ENCODE measurements around the gene SUSD3. TPM values are rescaled to one million over a fixed set of nuclear protein-coding genes. Genes with fewer than 3 reads are reported as not detected.

The SUSD3 gene
- total and polyA plus RNA-seq, 10 of the 15 experiments (the other 5 are each of a cell fraction or from before 2014, with no cell fraction given) = 2.5 to 92.0 (median 31.1) TPM

DNA sequence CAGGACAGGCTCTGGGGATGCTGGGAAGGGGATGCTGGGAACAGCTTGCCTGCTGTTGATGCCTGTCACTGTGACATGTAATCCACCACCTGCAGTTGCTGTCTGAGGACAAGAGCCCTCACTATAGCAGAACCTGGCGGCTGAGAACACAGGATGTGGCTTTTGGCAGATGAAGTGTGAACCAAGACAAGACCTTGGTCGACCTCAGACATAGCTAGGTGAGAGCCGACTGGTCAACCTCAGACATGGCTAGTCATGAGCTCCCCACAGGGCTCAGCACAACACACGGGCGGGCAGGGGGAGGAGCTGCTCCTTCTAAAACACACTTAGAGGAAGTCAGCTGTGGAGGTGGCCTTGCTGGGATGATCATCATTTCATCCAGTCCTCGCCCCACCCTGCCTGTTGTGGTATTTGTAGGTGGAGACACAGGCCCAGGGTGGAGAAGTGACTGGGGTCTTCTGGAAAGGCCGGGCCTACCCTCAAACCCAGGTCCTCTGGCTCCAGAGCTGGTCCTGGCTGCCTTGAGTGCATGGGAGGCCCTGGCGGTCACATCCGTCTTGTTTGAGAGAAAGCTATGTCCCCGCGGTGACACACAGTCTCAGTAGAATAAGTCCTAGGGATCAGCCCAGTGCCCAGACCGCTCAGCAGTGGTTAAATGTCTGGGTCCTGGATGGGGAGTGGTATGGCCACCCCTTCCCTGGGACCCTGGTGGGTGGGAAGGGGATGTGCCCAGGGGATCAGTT lies 6.1 kb downstream of the SUSD3 start:
- ChIA-PET RAD21 (ENCODE audit: unreplicated experiment) (interaction anchor here (0.6 to 1.6 kb wide), 15 partner anchors 29 to 390 kb away, joined by 3 to 13 read pairs (median 6); partner anchors contain the start of gene NINJ1), SMC1A (ENCODE audit: uncharacterized antibody, unreplicated experiment) (interaction anchor here (0.6 to 2.0 kb wide), 17 partner anchors 9 to 762 kb away, joined by 3 to 12 read pairs (median 4); no protein-coding TSS in a partner anchor), POLR2A (interaction anchor here (0.5 to 1.5 kb wide), 13 partner anchors 9 to 509 kb away, joined by 3 to 20 read pairs (median 5); partner anchors contain the start of genes CARD19 and NINJ1), CTCF (interaction anchor here (0.6 to 2.8 kb wide), 12 partner anchors 27 to 208 kb away, joined by 3 to 15 read pairs (median 4); no protein-coding TSS in a partner anchor)
- H3K36me3 ChIP-seq (ENCODE audit: control insufficient read depth in 2 of 2, insufficient read depth in 2 of 2, low read length in 1 of 2) = peaks cover 0 to 4% of the 10 kb centered on the region in 2 experiments; a peak in 3 of 4 replicates
- peak overlapping the region; percentile 65 for H3K4me3 ChIP-seq
- peak overlapping the region; percentile 93; the same call in 1 of the 2 replicates for H3K9ac ChIP-seq (ENCODE audit: control insufficient read depth, insufficient read depth, low read length)
- no TSS peak for BruUV-seq (replicated peaks)
- ATAC-seq (peak; percentile 86), FAIRE-seq (peak; percentile 99), DNase-seq (ENCODE audit: low read depth, low spot score) (peak; percentile 94)
- H4K20me1 ChIP-seq (ENCODE audit: control insufficient read depth, insufficient read depth) = no peaks in the 10 kb centered on the region
- H3K27ac ChIP-seq (ENCODE audit: control insufficient read depth, insufficient read depth) = peak overlapping the region; percentile 88
- WGBS (ENCODE audit: insufficient coverage, insufficient replicate concordance, low lambda C conversion rate, missing lambda C conversion rate) = 46% methylated on average over 12 of the region's 12 CpGs
- in situ Hi-C loops (cut with MboI) = no loop called here
- peak overlapping the region; percentile 45 for H2AFZ ChIP-seq (ENCODE audit: control insufficient read depth, low read depth, low read length)
- H3K27me3 ChIP-seq (replicated peaks in 1 of 2; ENCODE audit: control insufficient read depth in 2 of 2, insufficient read depth in 2 of 2, low read length in 1 of 2) = no peaks in the 10 kb centered on the region
- intact Hi-C loops (cut with micrococcal nuclease; ENCODE audit: unreplicated experiment) = loop anchor here (1.0 to 2.0 kb wide), 2 partner anchors 31 to 100 kb away; no protein-coding TSS in a partner anchor
- peaks cover 54% of the 10 kb centered on the region for H3K4me1 ChIP-seq (ENCODE audit: control insufficient read depth, insufficient read depth, low read length)
- no peaks in the 10 kb centered on the region for H3K9me3 ChIP-seq (replicated peaks; ENCODE audit: control insufficient read depth, insufficient read depth, low read length)
- H3K4me2 ChIP-seq (ENCODE audit: control insufficient read depth, insufficient read depth) = peak overlapping the region; percentile 93
- peaks cover 55% of the 10 kb centered on the region for H3K79me2 ChIP-seq (ENCODE audit: control insufficient read depth, insufficient read depth, low read length)
- TF ChIP-seq, protein P1, sequence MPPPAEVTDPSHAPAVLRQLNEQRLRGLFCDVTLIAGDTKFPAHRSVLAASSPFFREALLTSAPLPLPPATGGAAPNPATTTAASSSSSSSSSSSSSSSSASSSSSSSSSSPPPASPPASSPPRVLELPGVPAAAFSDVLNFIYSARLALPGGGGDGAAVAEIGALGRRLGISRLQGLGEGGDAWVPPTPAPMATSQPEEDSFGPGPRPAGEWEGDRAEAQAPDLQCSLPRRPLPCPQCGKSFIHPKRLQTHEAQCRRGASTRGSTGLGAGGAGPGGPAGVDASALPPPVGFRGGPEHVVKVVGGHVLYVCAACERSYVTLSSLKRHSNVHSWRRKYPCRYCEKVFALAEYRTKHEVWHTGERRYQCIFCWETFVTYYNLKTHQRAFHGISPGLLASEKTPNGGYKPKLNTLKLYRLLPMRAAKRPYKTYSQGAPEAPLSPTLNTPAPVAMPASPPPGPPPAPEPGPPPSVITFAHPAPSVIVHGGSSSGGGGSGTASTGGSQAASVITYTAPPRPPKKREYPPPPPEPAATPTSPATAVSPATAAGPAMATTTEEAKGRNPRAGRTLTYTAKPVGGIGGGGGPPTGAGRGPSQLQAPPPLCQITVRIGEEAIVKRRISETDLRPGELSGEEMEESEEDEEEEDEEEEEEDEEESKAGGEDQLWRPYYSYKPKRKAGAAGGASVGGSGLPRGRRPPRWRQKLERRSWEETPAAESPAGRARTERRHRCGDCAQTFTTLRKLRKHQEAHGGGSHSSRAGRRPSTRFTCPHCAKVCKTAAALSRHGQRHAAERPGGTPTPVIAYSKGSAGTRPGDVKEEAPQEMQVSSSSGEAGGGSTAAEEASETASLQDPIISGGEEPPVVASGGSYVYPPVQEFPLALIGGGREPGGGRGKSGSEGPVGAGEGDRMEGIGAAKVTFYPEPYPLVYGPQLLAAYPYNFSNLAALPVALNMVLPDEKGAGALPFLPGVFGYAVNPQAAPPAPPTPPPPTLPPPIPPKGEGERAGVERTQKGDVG (CRISPR knock-in tag; IDR thresholded peaks at IDR 0.05) = no peak
- peak; percentile 91; the same call in 1 of the 2 replicates for TF ChIP-seq HDGF (IDR thresholded peaks at IDR 0.05)
- TF ChIP-seq MYC (IDR thresholded peaks at IDR 0.05; ENCODE audit: insufficient read depth, insufficient read length, insufficient replicate concordance, low read length, severe bottlenecking) = no peak
- TF ChIP-seq TCF7 (IDR thresholded peaks at IDR 0.05; ENCODE audit: borderline replicate concordance) = no peak
- no peak for TF ChIP-seq SIX5 (IDR thresholded peaks at IDR 0.05; ENCODE audit: low read depth, low read length, severe bottlenecking)
- TF ChIP-seq TARDBP (IDR thresholded peaks at IDR 0.05; ENCODE audit: borderline replicate concordance) = peak; percentile 77; the same call in 1 of the 2 replicates
- TF ChIP-seq ASH2L (IDR thresholded peaks at IDR 0.05; ENCODE audit: borderline replicate concordance, low read depth) = 0 out of 2 replicates have a peak, but pooled peaks have one; percentile 13
- no peak for TF ChIP-seq ZZZ3 (IDR thresholded peaks at IDR 0.05; ENCODE audit: control insufficient read depth, insufficient read length, low read depth)
- TF ChIP-seq, protein P2, sequence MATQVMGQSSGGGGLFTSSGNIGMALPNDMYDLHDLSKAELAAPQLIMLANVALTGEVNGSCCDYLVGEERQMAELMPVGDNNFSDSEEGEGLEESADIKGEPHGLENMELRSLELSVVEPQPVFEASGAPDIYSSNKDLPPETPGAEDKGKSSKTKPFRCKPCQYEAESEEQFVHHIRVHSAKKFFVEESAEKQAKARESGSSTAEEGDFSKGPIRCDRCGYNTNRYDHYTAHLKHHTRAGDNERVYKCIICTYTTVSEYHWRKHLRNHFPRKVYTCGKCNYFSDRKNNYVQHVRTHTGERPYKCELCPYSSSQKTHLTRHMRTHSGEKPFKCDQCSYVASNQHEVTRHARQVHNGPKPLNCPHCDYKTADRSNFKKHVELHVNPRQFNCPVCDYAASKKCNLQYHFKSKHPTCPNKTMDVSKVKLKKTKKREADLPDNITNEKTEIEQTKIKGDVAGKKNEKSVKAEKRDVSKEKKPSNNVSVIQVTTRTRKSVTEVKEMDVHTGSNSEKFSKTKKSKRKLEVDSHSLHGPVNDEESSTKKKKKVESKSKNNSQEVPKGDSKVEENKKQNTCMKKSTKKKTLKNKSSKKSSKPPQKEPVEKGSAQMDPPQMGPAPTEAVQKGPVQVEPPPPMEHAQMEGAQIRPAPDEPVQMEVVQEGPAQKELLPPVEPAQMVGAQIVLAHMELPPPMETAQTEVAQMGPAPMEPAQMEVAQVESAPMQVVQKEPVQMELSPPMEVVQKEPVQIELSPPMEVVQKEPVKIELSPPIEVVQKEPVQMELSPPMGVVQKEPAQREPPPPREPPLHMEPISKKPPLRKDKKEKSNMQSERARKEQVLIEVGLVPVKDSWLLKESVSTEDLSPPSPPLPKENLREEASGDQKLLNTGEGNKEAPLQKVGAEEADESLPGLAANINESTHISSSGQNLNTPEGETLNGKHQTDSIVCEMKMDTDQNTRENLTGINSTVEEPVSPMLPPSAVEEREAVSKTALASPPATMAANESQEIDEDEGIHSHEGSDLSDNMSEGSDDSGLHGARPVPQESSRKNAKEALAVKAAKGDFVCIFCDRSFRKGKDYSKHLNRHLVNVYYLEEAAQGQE (IDR thresholded peaks at IDR 0.05; ENCODE audit: low read depth, low read length) = no peak
- TF ChIP-seq SMARCA5 (IDR thresholded peaks at IDR 0.05) = peak; percentile 82; the same call in 1 of the 2 replicates
- TF ChIP-seq KDM1A (IDR thresholded peaks at IDR 0.05; ENCODE audit: borderline replicate concordance) = no peak
- peak; percentile 33; the same call in 1 of the 2 replicates for TF ChIP-seq MYB (IDR thresholded peaks at IDR 0.05; ENCODE audit: borderline replicate concordance, low read depth, low read length)
- TF ChIP-seq ZBED1 (IDR thresholded peaks at IDR 0.05; ENCODE audit: borderline replicate concordance) = no peak
- TF ChIP-seq BHLHE40 (IDR thresholded peaks at IDR 0.05; ENCODE audit: borderline replicate concordance in 1 of 2, low read depth in 2 of 2, low read length in 1 of 2) = peak; percentile 83 to 89; a peak in 3 of 4 replicates
- TF ChIP-seq FOXM1 (IDR thresholded peaks at IDR 0.05; ENCODE audit: low read depth, low read length) = no peak
- no peak for TF ChIP-seq ZNF207 (IDR thresholded peaks at IDR 0.05; ENCODE audit: borderline replicate concordance)
